GM19463 (cell line): Measurements from ENCODE around the gene SH3TC1.
A peak's percentile ranks its signal among the peaks of the same experiment; 100 is the strongest.

Source experiments
- ATAC-seq: cut with Tn5 transposase; IDR thresholded peaks from one replicate; pipeline ENCODE4 v1.9.1; 2021; ENCODE audit warnings: mild to moderate bottlenecking, moderate library complexity; ENCODE audit not compliant: unreplicated experiment

The SH3TC1 gene

GRCh38 chr4:8180310-8181093, 18.6 kb upstream of the SH3TC1 start:
- ATAC-seq, result no peak

- no peak for ATAC-seq
These were observed 18.0 kb upstream of the SH3TC1 start for GRCh38 chr4:8181119-8181518.

- ATAC-seq, result no peak
These were observed 17.2 kb upstream of the SH3TC1 start for GRCh38 chr4:8181844-8182243.

GRCh38 chr4:8182294-8182693, 16.8 kb upstream of the SH3TC1 start:
- ATAC-seq, result no peak

DNA sequence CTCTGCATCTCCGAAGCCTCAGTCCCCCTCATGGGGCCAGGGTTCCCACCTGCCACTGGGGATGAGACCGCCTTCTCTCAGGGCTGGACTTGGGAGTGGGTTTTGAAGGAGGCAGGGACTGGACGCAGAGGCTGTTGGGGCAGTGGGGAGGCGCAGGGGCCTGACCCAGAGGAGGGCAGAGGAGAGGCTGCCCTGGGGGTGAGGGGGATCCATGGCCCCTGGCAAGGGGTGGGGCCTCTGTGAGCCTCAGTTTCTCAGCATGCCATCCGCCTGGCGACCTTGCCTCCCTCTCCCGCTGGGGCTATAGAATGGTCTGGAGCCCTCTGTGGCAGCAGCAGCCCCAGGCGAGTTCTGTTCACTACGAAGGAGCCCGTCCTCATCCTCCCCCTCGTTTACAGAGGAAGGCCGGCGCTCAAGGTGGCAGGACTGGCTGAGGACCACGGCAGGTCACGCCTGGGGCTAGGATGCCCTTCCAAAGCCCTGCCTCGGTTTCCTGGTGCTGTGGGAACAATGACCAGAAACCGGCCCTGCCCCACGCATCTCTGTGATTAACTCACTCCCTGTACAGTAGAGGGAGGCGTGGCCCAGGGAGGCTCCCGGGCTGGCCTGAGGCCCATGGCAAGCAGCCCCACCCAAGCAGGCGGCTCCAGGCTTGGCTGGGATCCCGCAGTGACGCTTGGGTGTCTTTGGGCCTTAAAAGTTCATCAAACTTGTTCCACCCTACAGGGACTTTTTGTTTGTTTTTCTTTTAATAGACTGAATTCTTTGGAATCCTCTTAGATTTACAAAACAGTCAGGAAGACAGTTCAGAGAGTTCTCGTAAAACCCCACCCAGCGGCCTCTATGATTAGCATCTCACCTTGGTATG, 16.0 kb upstream of the SH3TC1 start:
- no peak for ATAC-seq

GRCh38 chr4:8184061-8184460, 15.0 kb upstream of the SH3TC1 start:
- ATAC-seq, result no peak

DNA sequence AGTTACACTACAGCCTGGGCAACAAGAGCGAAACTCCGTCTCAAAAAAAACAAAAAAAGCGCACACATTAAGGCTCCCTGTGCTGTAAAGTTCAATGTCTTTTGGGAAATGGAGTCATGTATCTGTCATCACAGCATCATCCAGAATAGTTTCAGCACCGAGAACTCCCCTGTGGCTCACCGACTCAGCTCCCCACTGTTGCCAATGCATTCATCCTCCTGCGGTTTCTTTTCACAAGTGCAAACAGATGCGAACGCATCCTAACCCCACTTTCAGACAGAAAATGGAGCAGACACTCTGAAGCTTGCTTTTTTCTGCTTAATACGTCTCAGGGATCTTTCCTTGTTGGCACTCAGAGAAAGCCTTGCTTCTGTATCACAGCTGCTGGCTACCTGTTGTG, 13.8 kb upstream of the SH3TC1 start:
- ATAC-seq, result no peak

DNA sequence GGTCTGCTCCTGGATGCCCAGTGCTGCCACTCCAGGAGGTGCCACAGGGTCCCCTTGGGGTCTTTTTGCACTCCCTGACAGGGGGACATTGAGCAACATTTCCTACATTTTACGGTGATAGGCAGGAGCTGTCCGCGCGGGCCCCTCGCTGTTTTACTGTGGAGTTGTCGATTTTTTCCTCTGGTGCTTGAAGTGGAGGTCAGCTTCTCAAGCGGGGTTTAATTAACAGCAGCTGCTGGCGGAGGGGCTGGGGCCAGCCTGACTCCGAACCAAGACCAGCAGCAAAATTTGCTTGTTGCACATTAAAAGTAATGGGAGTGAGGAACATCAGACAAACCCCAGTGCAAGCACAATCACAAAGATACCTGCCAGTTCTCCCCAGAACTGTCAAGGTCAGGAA, 13.2 kb upstream of the SH3TC1 start:
- ATAC-seq, result no peak

- no peak for ATAC-seq
These were observed 11.0 kb upstream of the SH3TC1 start for GRCh38 chr4:8188085-8188484.

- ATAC-seq, result no peak
These were observed 10.1 kb upstream of the SH3TC1 start for GRCh38 chr4:8188743-8189550.

DNA sequence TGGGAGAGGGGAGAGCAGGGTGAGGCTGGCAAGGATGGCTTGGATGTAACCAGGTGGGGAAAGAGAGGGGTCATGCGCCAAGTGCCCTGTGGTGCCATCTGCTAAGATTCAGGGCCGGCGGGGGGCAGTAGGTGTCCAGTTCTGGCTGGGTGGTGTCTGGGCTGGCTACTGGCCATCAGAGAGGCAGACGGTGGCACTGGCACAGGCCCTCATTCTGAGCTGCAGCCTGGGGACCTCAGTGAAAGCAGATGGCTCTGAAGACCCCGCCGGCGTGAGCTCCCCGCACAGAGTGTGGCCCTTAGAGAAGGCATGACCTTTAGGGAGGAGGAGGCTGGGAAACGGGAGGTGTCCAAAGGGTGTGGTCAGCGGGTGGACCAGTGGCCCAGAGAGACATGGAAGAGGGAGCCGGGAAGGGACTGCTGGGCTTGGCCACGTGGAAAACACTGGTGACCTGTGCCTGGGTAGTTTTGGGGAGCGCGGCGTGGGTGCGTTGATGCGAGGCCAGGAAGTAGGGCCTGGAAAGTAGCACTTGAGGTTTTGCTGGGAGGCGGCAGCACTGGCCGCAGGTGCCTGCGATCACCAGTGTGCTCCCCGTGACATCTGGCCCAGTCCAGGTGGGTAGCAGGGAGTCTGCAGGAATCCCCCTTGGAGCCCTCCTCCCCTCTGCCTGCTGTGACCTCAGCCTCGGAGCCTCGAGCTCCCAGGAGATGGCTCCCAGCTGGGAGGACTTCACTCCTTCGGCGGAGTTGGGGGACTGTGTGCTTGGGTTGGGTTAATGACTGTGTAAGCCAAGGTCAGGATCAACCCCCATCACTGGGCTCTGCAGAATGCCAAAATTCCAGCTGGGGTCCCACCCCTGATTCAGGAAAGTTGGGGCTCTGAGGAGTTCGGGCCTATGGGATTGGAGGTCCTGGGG, 9.3 kb upstream of the SH3TC1 start:
- no peak for ATAC-seq

- ATAC-seq, result peak; percentile 53
These were observed 7.8 kb upstream of the SH3TC1 start for GRCh38 chr4:8191136-8191747.

DNA sequence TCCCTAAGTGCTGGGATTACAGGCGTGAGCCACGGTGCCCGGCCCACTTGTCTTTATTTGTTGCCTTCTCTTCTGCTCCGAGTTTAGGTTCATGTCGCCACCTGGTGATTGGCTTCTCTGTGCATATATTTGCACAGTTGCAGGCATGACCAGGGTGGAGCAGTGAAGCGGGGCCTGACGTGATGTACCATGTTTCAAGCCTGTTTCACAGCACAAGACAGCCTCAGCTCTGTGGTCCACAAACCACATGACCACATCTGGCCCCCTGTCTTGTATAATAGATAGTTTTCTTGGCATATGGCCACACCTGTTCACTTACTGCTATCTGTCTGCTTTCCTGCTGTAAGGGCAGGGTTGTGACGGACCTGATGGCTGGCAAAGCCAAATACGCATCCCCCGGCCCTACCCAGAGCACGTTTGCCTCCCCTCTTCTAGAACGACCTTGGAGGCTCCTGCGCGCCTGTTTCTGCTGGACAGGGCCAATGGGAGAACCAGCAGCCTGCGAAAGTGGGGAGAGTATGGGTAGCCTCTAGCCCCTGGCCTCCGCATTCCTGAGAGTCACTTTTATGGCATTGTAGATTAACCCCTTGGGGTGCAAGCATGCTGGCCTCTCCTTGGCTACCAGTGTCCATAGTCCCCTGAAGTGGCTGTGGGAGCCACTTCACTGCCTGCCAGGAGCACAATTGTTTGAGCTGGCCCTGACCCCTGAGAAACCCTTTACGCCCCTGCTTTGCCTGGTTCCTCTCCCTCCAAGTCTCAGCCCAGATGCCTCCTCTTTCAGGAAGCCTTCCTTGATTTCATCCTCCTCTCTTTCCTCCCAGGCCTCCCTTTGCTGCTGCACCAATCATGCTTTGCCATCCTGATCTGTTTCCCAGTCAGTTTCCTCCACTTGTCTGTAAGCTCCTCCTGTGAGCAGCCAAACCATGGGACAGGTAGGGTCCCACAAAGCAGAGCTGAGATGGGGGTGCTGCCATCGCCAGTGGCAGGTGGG, 6.0 kb upstream of the SH3TC1 start:
- peak; percentile 84 for ATAC-seq

GRCh38 chr4:8194306-8195242, 4.5 kb upstream of the SH3TC1 start:
- ATAC-seq, result no peak

- ATAC-seq, result no peak
These were observed 3.7 kb upstream of the SH3TC1 start for GRCh38 chr4:8195431-8195830.

GRCh38 chr4:8195841-8196458, 3.1 kb upstream of the SH3TC1 start:
- ATAC-seq, result no peak

- ATAC-seq, result no peak
These were observed 1.6 kb upstream of the SH3TC1 start for GRCh38 chr4:8197521-8197920.
